Endothelial cell of umbilical vein (primary cell): ENCODE results near the gene MAP1LC3B. TPM values are rescaled to one million over a fixed set of nuclear protein-coding genes. Genes with fewer than 3 reads are reported as not detected.

Source experiments
- BruUV-seq: library from RNA; stranded (reverse); fragments of 400-500 nt; replicated peaks from 2 replicates; lab custom pipeline; 2021; lab: Mats Ljungman, UMichigan
- CTCF ChIA-PET: fragments of 300-600, 350-600 bp; sonication (Branson Sonifier 250); formaldehyde crosslinking; loops from one replicate; lab custom pipeline; 2021; ENCODE audit warnings: antibody characterized with exemption, inconsistent platforms; lab: Charles Lee
- POLR2A ChIA-PET: fragments of 300-600, 350-600 bp; sonication (Branson Sonifier 250); formaldehyde crosslinking; loops from one replicate; lab custom pipeline; 2021; ENCODE audit warnings: antibody characterized with exemption, inconsistent platforms; lab: Charles Lee
- DNase-seq: peaks from one replicate; pipeline ENCODE4 v3.0.0-alpha.2; 2011; ENCODE audit warnings: low read depth, low spot score
- FAIRE-seq: peaks from 2 replicates; lab custom pipeline; 2011; peaks lifted over from hg19 to GRCh38; lab: Jason Lieb, UNC
- H2AFZ ChIP-seq: 2 replicates; pipeline ENCODE4 v1.6.0; 2012; ENCODE audit warnings: low read depth, low read length, control low read depth, inconsistent platforms
- H3K27ac ChIP-seq: 2 replicates; pipeline ENCODE4 v1.5.1; 2011; ENCODE audit warnings: low read depth, mild to moderate bottlenecking, control low read depth, low read length, moderate library complexity; ENCODE audit not compliant: insufficient read depth
- H3K27me3 ChIP-seq, 2 experiments: 2 replicates each; pipeline versions ENCODE4 v1.6.0 to v1.6.1; 2011; ENCODE audit warnings: low read length in 2 of 2, mixed read lengths in 1 of 2; ENCODE audit not compliant: control insufficient read depth in 2 of 2, insufficient read depth in 2 of 2
- H3K36me3 ChIP-seq, 2 experiments: 2 replicates in 1 of 2; 3 replicates in 1 of 2; pipeline ENCODE4 v1.5.1; 2011; ENCODE audit warnings: low read length in 2 of 2, mild to moderate bottlenecking in 1 of 2, moderate library complexity in 1 of 2; ENCODE audit not compliant: control insufficient read depth in 2 of 2, insufficient read depth in 2 of 2; ENCODE audit errors: extremely low read depth in 1 of 2
- H3K4me1 ChIP-seq: 3 replicates; pipeline ENCODE4 v1.5.1; 2011; ENCODE audit warnings: mild to moderate bottlenecking, low read length; ENCODE audit not compliant: control insufficient read depth, insufficient read depth; ENCODE audit errors: extremely low read depth
- H3K4me2 ChIP-seq: 2 replicates; pipeline ENCODE4 v1.6.1; 2011; ENCODE audit warnings: low read length, control low read depth, mixed read lengths; ENCODE audit not compliant: insufficient read depth
- H3K4me3 ChIP-seq, 3 experiments: fragments of 200-600 bp in 1 of 3; sonication (generic), shearing (Covaris generic) in 1 of 3; replicated peaks in 1 of 3; 2 replicates each; pipeline ENCODE4 v1.5.1; 2011 to 2016; ENCODE audit warnings: control low read depth in 3 of 3, low read length in 3 of 3, mild to moderate bottlenecking in 2 of 3, inconsistent platforms in 1 of 3, low read depth in 1 of 3, moderate library complexity in 1 of 3; ENCODE audit not compliant: insufficient read depth in 1 of 3
- H3K79me2 ChIP-seq: 2 replicates; pipeline ENCODE4 v1.6.0; 2012; ENCODE audit warnings: low read length, inconsistent platforms; ENCODE audit not compliant: control insufficient read depth, insufficient read depth
- H3K9ac ChIP-seq: replicated peaks from 2 replicates; pipeline ENCODE3; 2011; ENCODE audit warnings: low read length, control low read depth; ENCODE audit not compliant: insufficient read depth; ENCODE audit errors: extremely low read depth
- H3K9me1 ChIP-seq: replicated peaks from 3 replicates; pipeline ENCODE4 v1.6.0; 2011; ENCODE audit warnings: mild to moderate bottlenecking, low read length; ENCODE audit not compliant: control insufficient read depth, insufficient read depth; ENCODE audit errors: extremely low read depth
- H3K9me3 ChIP-seq: replicated peaks from 2 replicates; pipeline ENCODE4 v1.5.1; 2012; ENCODE audit warnings: low read length, inconsistent platforms; ENCODE audit not compliant: control insufficient read depth, insufficient read depth
- H4K20me1 ChIP-seq: replicated peaks from 2 replicates; pipeline ENCODE3; 2011; ENCODE audit warnings: mild to moderate bottlenecking, low read length; ENCODE audit not compliant: control insufficient read depth, insufficient read depth; ENCODE audit errors: extremely low read depth
- CTCF ChIP-seq, 2 donors: IDR thresholded peaks; 1 replicate in 1 of 2; 2 replicates in 1 of 2; pipeline ENCODE4 v1.5.1; 2011; ENCODE audit warnings: low read length in 2 of 2, mild to moderate bottlenecking in 2 of 2, moderate library complexity in 2 of 2, control low read depth in 1 of 2, inconsistent platforms in 1 of 2, low read depth in 1 of 2; ENCODE audit not compliant: insufficient read depth in 1 of 2; ENCODE audit errors: extremely low read depth in 1 of 2
- EZH2 ChIP-seq: IDR thresholded peaks from 2 replicates; pipeline ENCODE4 v1.6.1; 2012; ENCODE audit warnings: borderline replicate concordance, low read depth, mild to moderate bottlenecking, moderate library complexity, low read length, inconsistent platforms; ENCODE audit not compliant: severe bottlenecking
- FOS ChIP-seq: IDR thresholded peaks from 2 replicates; pipeline ENCODE4 v1.6.1; 2011; ENCODE audit warnings: mild to moderate bottlenecking, low read length, moderate library complexity, borderline replicate concordance; ENCODE audit not compliant: insufficient read depth
- GATA2 ChIP-seq: IDR thresholded peaks from 2 replicates; pipeline ENCODE4 v1.7.0; 2011; ENCODE audit warnings: low read depth, mild to moderate bottlenecking, moderate library complexity, mixed read lengths, low read length; ENCODE audit not compliant: insufficient read length, insufficient read depth
- JUN ChIP-seq: IDR thresholded peaks from 2 replicates; pipeline ENCODE4 v1.6.1; 2011; ENCODE audit warnings: borderline replicate concordance, low read depth; ENCODE audit not compliant: insufficient read length, insufficient read depth
- POLR2A ChIP-seq: IDR thresholded peaks from 2 replicates; pipeline ENCODE4 v1.6.1; 2012; ENCODE audit warnings: low read depth, mild to moderate bottlenecking, control low read depth, low read length
- POLR2AphosphoS5 ChIP-seq: IDR thresholded peaks from 2 replicates; pipeline ENCODE4 v1.6.1; 2012; ENCODE audit warnings: low read depth, mild to moderate bottlenecking, control low read depth, low read length, moderate library complexity; ENCODE audit not compliant: insufficient read depth
- dilution Hi-C: fragments of 300-500 bp; cut with MboI; formaldehyde crosslinking; loops from one replicate; pipeline ENCODE4 v1.15.0; 2019; ENCODE audit warnings: low sequenced_read_pairs; ENCODE audit not compliant: extremely low pct_ligation_motif_present
- intact Hi-C: fragments of 100-400 bp; cut with micrococcal nuclease; formaldehyde crosslinking; loops from one replicate; pipeline ENCODE4 v1.10.0; 2022
- polyA plus RNA-seq, 4 experiments: library from polyadenylated mRNA; depleted of rRNA in 3 of 4; stranded (reverse) in 3 of 4; unstranded in 1 of 4; fragments of >200 nt; gene quantifications; 2 replicates each; pipeline versions ENCODE4 v1.2.1 to v1.2.3, GENCODE V29; 2011 to 2012; ENCODE audit warnings: missing spikeins in 1 of 4
- total RNA-seq: library from RNA; stranded (reverse); gene quantifications from 2 replicates; pipeline ENCODE4 v1.2.3, GENCODE V29; 2021
- TF ChIP-seq, protein P1 (sequence below): IDR thresholded peaks from 2 replicates; pipeline ENCODE4 v1.6.1; 2011; ENCODE audit not compliant: insufficient read depth, insufficient read length

MAP1LC3B gene
- total and polyA plus RNA-seq, 2 donors (not counting 3 experiments of a cell fraction or from before 2014, with no cell fraction given) = 40.7 to 99.9 TPM

DNA sequence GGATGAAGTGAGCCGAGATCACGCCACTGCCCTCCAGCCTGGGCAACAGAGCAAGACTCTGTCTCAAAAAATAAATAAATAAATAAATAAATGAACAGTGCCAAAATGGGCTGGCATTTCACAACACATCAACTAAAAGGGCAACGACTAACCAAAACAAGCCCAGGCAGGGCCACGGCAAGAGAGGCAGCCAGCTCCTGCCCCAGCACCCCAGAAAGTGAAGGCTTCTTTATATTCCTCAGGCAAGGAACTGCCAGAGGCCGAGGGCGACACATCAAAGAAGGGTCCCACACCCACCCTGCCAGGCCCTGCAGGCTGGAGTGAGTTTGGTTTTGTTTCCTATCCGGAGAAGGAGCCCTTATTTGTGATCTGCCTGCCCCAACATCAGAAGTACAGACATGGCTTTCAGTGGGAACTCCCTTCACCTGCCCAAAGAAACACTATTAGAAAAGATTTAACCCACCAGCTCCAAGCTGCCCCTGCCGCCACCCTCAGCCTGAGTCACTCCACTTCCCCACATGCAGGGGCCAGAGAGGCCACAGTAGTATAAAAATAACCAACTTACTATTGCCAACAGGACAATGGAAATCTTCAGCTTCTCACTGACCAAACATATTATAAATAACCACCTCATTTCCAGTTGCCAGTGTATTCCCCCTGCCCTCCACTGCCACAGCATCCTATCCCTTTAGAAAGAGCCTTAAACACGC, 16.6 kb upstream of the MAP1LC3B start:
- dilution Hi-C loops (no loop called here), intact Hi-C loops (loop anchor here (1.0 kb wide), 1 partner anchor 8 kb away; the partner anchor contains the start of gene FBXO31)
- POLR2A ChIA-PET = no interaction called here
- TF ChIP-seq JUN (peak; percentile 43), FOS (peak; percentile 64), CTCF (IDR thresholded peaks at IDR 0.05; ENCODE audit: extremely low read depth in 1 of 2, insufficient read depth in 1 of 2, low read depth in 1 of 2, low read length in 2 of 2) (no peak), POLR2A (no peak), GATA2 (no peak), EZH2 (no peak), POLR2AphosphoS5 (no peak)
- TF ChIP-seq, protein P1, sequence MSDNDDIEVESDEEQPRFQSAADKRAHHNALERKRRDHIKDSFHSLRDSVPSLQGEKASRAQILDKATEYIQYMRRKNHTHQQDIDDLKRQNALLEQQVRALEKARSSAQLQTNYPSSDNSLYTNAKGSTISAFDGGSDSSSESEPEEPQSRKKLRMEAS = peak; percentile 13
- Histone ChIP-seq H3K4me1 (peaks cover 16% of the 10 kb centered on the region), H3K36me3 (no peaks in the 10 kb centered on the region), H3K27ac (peak overlapping the region; percentile 56), H4K20me1 (no peaks in the 10 kb centered on the region), H3K79me2 (peaks cover 61% of the 10 kb centered on the region), H3K4me3 (no peak overlapping the region), H3K4me2 (no peak overlapping the region), H3K9me3 (no peaks in the 10 kb centered on the region), H3K27me3 (no peaks in the 10 kb centered on the region), H2AFZ (no peak overlapping the region), H3K9ac (peak overlapping the region; percentile 53), H3K9me1 (no peaks in the 10 kb centered on the region)
- CTCF ChIA-PET = interaction anchor here (0.7 to 1.6 kb wide), 6 partner anchors 8 to 261 kb away, joined by 3 to 5 read pairs (median 4); partner anchors contain the start of genes C16orf95 and FBXO31
- BruUV-seq = no TSS peak
- FAIRE-seq (peak; percentile 79), DNase-seq (peak; percentile 92)
